ENCODE measurements around the gene PLXND1.

Gene PLXND1

GRCh38 chr3:129625072-129625874, 18.8 kb upstream of the PLXND1 start:
- Histone ChIP-seq H3K36me3 (ENCODE audit: control insufficient read depth, insufficient read depth, low read length) (no peaks in the 10 kb centered on the region), H3K4me3 (ENCODE audit: low read length) (no peak overlapping the region), H3K9ac (ENCODE audit: low read length) (peak overlapping the region; percentile 43), H3K27me3 (ENCODE audit: control insufficient read depth, insufficient read depth, low read length) (no peaks in the 10 kb centered on the region), H3K4me1 (ENCODE audit: control insufficient read depth, insufficient read depth, low read length) (peaks cover 54% of the 10 kb centered on the region), H3K9me3 (ENCODE audit: control insufficient read depth, low read length) (no peaks in the 10 kb centered on the region)

GRCh38 chr3:129624347-129625071, 18.0 kb upstream of the PLXND1 start:
- Histone ChIP-seq H3K9me3 (ENCODE audit: control insufficient read depth, low read length) (no peaks in the 10 kb centered on the region), H3K4me1 (ENCODE audit: control insufficient read depth, insufficient read depth, low read length) (peaks cover 54% of the 10 kb centered on the region), H3K27me3 (ENCODE audit: control insufficient read depth, insufficient read depth, low read length) (no peaks in the 10 kb centered on the region), H3K9ac (ENCODE audit: low read length) (peak overlapping the region; percentile 43), H3K36me3 (ENCODE audit: control insufficient read depth, insufficient read depth, low read length) (no peaks in the 10 kb centered on the region), H3K4me3 (ENCODE audit: low read length) (no peak overlapping the region)

- Histone ChIP-seq H3K27me3 (ENCODE audit: control insufficient read depth, insufficient read depth, low read length) (no peaks in the 10 kb centered on the region), H3K9me3 (ENCODE audit: control insufficient read depth, low read length) (no peaks in the 10 kb centered on the region), H3K36me3 (ENCODE audit: control insufficient read depth, insufficient read depth, low read length) (no peaks in the 10 kb centered on the region), H3K4me3 (ENCODE audit: low read length) (no peak overlapping the region), H3K9ac (ENCODE audit: low read length) (peak overlapping the region; percentile 47), H3K4me1 (ENCODE audit: control insufficient read depth, insufficient read depth, low read length) (peaks cover 54% of the 10 kb centered on the region)
Observed at GRCh38 chr3:129623447-129624118, 17.1 kb upstream of the PLXND1 start.

DNA sequence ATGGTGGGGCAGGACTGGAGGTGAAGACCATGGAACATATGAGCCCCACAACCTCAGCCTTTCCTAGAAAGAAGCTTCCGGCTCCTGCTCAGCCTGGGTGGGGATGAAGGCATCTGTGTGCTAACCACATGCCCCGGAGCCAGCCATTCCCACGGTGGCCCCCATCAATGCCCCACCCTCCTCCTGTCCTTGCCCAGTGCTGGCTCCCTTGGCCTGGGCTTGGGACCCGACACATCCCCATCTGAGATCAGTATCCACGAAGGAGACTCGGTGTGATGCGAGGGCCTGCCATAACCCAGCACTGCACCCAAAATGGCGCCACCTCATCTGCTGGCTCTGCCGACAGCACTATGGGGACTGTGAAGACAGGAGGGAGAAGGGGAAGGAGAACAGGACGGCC, 16.5 kb upstream of the PLXND1 start:
- peaks cover 50% of the 10 kb centered on the region for H3K4me1 ChIP-seq (ENCODE audit: control insufficient read depth, insufficient read depth, low read length)
- peak overlapping the region; percentile 47 for H3K9ac ChIP-seq (ENCODE audit: low read length)
- H3K27me3 ChIP-seq (ENCODE audit: control insufficient read depth, insufficient read depth, low read length), result no peaks in the 10 kb centered on the region
- H3K4me3 ChIP-seq (ENCODE audit: low read length), result no peak overlapping the region
- H3K9me3 ChIP-seq (ENCODE audit: control insufficient read depth, low read length), result no peaks in the 10 kb centered on the region
- H3K36me3 ChIP-seq (ENCODE audit: control insufficient read depth, insufficient read depth, low read length), result no peaks in the 10 kb centered on the region

DNA sequence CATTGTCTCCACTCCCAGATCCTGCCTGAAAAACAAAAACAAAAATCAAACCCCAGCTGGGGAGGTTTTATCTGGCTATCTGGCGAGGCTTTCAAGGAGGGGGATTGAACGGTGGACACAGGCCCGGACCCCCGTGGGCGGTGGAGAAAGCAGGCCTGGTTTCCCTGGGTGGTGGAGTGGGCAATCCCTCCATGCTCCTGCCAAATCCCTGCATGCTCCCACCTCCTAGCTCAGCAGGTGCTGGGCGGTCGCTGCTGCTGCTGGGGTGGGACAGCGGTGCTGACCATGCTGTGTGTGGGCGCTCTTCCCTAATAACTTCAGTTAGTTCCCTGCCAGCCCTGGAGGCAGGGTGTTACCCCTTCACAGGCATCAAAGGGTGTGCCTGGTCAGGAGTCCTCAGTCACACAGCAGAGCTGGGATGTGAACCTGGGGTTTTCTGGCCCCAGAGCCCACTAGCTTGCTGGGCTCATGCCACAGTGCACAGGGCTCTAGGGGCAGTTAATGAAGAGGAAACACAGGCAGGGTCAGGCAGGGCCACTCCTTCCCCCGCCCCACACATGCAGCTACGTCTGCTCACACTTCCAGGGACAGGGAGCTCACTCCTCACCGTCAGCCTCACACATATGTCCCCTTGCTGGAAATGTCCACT, 15.9 kb upstream of the PLXND1 start:
- Histone ChIP-seq H3K36me3 (ENCODE audit: control insufficient read depth, insufficient read depth, low read length) (no peaks in the 10 kb centered on the region), H3K9ac (ENCODE audit: low read length) (peak overlapping the region; percentile 47), H3K4me3 (ENCODE audit: low read length) (no peak overlapping the region), H3K9me3 (ENCODE audit: control insufficient read depth, low read length) (no peaks in the 10 kb centered on the region), H3K4me1 (ENCODE audit: control insufficient read depth, insufficient read depth, low read length) (peaks cover 47% of the 10 kb centered on the region), H3K27me3 (ENCODE audit: control insufficient read depth, insufficient read depth, low read length) (no peaks in the 10 kb centered on the region)

DNA sequence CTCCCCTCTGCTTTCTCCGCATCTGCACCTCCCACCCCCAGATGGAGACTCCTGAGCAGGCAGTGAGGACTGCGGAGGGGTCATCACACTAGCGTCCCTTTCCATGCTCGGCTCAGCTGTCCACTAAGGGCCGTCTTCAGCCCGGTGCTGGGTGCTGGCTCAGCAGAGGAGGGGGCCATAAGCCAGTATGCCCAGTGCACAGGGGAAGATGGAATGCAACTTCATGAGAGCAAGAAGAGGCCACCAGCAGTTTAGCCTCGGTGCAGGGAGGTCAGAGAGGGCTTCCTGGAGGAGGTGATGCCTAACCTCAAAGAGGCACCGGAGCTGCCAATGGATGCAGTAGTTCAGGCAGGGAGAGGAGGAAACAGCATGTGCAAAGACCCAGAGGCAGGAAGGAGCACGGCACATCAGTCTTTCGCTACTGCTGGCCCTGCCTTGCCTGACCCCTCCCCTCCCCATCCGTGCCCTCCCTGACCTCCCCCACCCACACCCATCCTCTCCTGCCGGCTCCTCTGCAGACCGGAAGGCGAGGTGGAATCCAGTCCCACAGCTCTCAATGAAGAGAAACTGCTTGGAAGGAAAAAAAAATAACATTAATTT, 15.2 kb upstream of the PLXND1 start:
- no peaks in the 10 kb centered on the region for H3K36me3 ChIP-seq (ENCODE audit: control insufficient read depth, insufficient read depth, low read length)
- no peaks in the 10 kb centered on the region for H3K9me3 ChIP-seq (ENCODE audit: control insufficient read depth, low read length)
- H3K9ac ChIP-seq (ENCODE audit: low read length), result peak overlapping the region; percentile 1
- no peaks in the 10 kb centered on the region for H3K27me3 ChIP-seq (ENCODE audit: control insufficient read depth, insufficient read depth, low read length)
- peaks cover 47% of the 10 kb centered on the region for H3K4me1 ChIP-seq (ENCODE audit: control insufficient read depth, insufficient read depth, low read length)
- H3K4me3 ChIP-seq (ENCODE audit: low read length), result no peak overlapping the region

DNA sequence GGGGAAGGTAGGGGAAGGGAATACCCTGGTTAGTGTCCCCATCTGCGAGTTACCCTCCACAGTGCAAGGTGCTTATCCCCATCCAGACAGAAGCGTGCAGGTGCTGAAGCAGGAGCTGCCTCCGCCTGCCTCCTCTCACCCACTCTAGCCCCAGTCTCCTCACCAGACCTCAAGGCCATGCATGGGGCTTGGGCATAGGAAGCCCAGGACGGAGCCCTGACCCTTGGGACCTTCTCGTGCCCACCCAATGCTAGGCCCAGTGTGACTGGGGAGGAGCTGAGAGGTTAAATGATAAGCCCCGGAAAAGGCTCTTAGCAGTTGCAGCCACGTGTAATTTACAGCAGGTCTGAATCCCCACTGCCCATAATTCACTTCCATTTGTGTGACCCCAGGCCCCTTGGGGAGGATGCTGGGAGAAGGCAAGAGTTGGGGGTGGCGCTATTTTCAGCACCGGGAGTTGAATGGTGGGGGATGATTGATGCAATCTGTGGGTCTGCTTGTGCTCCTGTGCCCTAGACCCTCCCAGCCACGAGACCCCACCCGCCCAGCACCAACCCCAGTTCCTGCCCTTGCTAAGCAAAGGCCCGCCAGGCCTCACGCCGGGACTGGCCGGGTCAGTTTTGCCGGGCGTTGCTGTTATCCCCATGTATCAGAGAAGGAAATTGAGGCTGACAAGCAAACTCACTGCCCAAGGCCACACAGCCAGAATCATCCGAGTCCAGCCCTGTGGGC, 14.5 kb upstream of the PLXND1 start:
- Histone ChIP-seq H3K9me3 (ENCODE audit: control insufficient read depth, low read length) (no peaks in the 10 kb centered on the region), H3K9ac (ENCODE audit: low read length) (no peak overlapping the region), H3K4me3 (ENCODE audit: low read length) (no peak overlapping the region), H3K27me3 (ENCODE audit: control insufficient read depth, insufficient read depth, low read length) (no peaks in the 10 kb centered on the region), H3K4me1 (ENCODE audit: control insufficient read depth, insufficient read depth, low read length) (peaks cover 46% of the 10 kb centered on the region), H3K36me3 (ENCODE audit: control insufficient read depth, insufficient read depth, low read length) (no peaks in the 10 kb centered on the region)

GRCh38 chr3:129619726-129620162, 13.3 kb upstream of the PLXND1 start:
- Histone ChIP-seq H3K4me3 (ENCODE audit: low read length) (no peak overlapping the region), H3K27me3 (ENCODE audit: control insufficient read depth, insufficient read depth, low read length) (no peaks in the 10 kb centered on the region), H3K4me1 (ENCODE audit: control insufficient read depth, insufficient read depth, low read length) (peaks cover 46% of the 10 kb centered on the region), H3K9me3 (ENCODE audit: control insufficient read depth, low read length) (no peaks in the 10 kb centered on the region), H3K36me3 (ENCODE audit: control insufficient read depth, insufficient read depth, low read length) (no peaks in the 10 kb centered on the region), H3K9ac (ENCODE audit: low read length) (no peak overlapping the region)

DNA sequence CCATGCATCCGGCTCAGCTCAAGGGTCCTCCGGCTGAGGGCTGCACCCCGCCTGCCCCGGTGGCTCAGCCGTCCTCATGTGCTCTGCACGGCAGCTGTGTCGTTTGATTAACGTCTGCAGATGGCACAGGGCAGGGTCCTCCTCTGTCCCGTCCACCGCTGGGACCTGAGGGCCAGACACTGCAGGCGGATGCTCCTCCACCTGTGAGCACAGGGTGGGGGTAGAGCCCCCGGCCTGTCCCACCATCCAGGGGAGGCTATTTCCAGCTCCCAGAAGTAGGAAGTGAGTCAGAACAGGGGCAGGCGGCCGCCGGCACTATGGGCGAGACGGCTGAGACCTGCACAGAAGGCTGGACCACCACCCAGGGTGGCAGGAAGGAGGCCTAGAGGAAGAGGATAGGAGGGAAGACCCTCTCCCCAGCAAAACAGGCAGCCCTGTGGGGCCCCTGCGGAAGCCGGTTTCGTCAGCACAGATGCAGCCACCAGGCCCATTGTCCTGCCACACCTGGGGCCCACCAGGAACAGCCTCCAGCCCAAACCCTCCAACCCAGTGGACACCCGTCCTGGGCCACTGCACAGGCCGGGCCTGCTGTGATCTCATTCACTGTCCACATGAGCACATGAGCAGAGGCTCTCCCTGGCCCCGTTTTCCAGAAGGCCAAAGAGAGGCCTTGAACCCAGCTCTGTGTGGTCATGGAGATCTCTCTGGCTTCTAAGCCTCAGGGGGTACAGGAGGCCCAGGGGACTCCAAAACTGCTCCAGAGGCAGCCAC, 12.6 kb upstream of the PLXND1 start:
- Histone ChIP-seq H3K4me1 (ENCODE audit: control insufficient read depth, insufficient read depth, low read length) (peaks cover 44% of the 10 kb centered on the region), H3K9ac (ENCODE audit: low read length) (no peak overlapping the region), H3K9me3 (ENCODE audit: control insufficient read depth, low read length) (no peaks in the 10 kb centered on the region), H3K36me3 (ENCODE audit: control insufficient read depth, insufficient read depth, low read length) (no peaks in the 10 kb centered on the region), H3K4me3 (ENCODE audit: low read length) (no peak overlapping the region), H3K27me3 (ENCODE audit: control insufficient read depth, insufficient read depth, low read length) (no peaks in the 10 kb centered on the region)

- Histone ChIP-seq H3K27me3 (ENCODE audit: control insufficient read depth, insufficient read depth, low read length) (no peaks in the 10 kb centered on the region), H3K9me3 (ENCODE audit: control insufficient read depth, low read length) (no peaks in the 10 kb centered on the region), H3K4me3 (ENCODE audit: low read length) (no peak overlapping the region), H3K9ac (ENCODE audit: low read length) (no peak overlapping the region), H3K36me3 (ENCODE audit: control insufficient read depth, insufficient read depth, low read length) (no peaks in the 10 kb centered on the region), H3K4me1 (ENCODE audit: control insufficient read depth, insufficient read depth, low read length) (peaks cover 38% of the 10 kb centered on the region)
Observed at GRCh38 chr3:129618186-129618820, 11.8 kb upstream of the PLXND1 start.

All from mucosa of stomach (tissue), 1 donor.